Nephron progenitor cell (in vitro differentiated cells): Measurements from ENCODE around the gene PPP1R9A.
A peak's percentile ranks its signal among the peaks of the same experiment; 100 is the strongest.
"Not testable (repeated sequence)": the region's sequence is repeated elsewhere in the genome, so short reads cannot be mapped to it uniquely, and the experiment has no call there.

ENCODE experiments used
- DNase-seq: peaks from one replicate; pipeline ENCODE4 v3.0.0; 2021
- H3K27ac Mint-ChIP-seq: 2 replicates; pipeline ENCODE4 v1.8.0; 2021; ENCODE audit warnings: mild to moderate bottlenecking, moderate library complexity, mixed read lengths
- H3K27me3 Mint-ChIP-seq: 2 replicates; pipeline ENCODE4 v1.8.0; 2021; ENCODE audit warnings: mild to moderate bottlenecking, low read depth, mixed read lengths; ENCODE audit not compliant: poor library complexity
- H3K36me3 Mint-ChIP-seq: 2 replicates; pipeline ENCODE4 v1.8.0; 2021; ENCODE audit warnings: low read depth, mixed read lengths
- H3K4me1 Mint-ChIP-seq: 2 replicates; pipeline ENCODE4 v1.8.0; 2021; ENCODE audit warnings: mixed read lengths
- H3K4me3 Mint-ChIP-seq: 2 replicates; pipeline ENCODE4 v1.8.0; 2021; ENCODE audit warnings: mild to moderate bottlenecking, moderate library complexity, mixed read lengths
- H3K9me3 Mint-ChIP-seq: 2 replicates; pipeline ENCODE4 v1.8.0; 2021; ENCODE audit warnings: mild to moderate bottlenecking, moderate library complexity, mixed read lengths
- CTCF ChIP-seq: fragments of 200-600 bp; sonication (generic); IDR thresholded peaks from 2 replicates; pipeline ENCODE4 v1.5.0; 2021; ENCODE audit warnings: antibody characterized with exemption

Gene PPP1R9A

GRCh38 chr7:95006010-95006409 is 98.6 kb downstream of the PPP1R9A start:
- Mint-ChIP-seq H3K4me3 (no peak overlapping the region), H3K27me3 (peaks cover 2% of the 10 kb centered on the region), H3K36me3 (no peaks in the 10 kb centered on the region), H3K27ac (no peak overlapping the region), H3K9me3 (no peaks in the 10 kb centered on the region), H3K4me1 (peaks cover 23% of the 10 kb centered on the region)
- DNase-seq = no peak
- TF ChIP-seq CTCF = no peak

DNA sequence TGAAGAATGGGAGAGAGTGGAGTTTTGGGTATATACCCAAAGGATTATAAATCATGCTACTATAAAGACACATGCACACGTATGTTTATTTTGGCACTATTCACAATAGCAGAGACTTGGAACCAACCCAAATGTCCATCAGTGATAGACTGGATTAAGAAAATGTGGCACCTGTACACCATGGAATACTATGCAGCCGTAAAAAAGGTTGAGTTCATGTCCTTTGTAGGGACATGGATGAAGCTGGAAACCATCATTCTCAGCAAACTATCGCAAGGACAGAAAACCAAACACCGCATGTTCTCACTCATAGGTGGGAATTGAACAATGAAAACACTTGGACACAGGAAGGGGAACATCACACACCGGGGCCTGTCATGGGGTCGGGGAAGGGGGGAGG is 101.4 kb downstream of the PPP1R9A start:
- not testable (repeated sequence) for H3K9me3 Mint-ChIP-seq, H3K4me3 Mint-ChIP-seq, H3K27me3 Mint-ChIP-seq, H3K4me1 Mint-ChIP-seq, H3K27ac Mint-ChIP-seq, DNase-seq, H3K36me3 Mint-ChIP-seq

- TF ChIP-seq CTCF = no peak
- Mint-ChIP-seq H3K4me3 (no peak overlapping the region), H3K36me3 (no peaks in the 10 kb centered on the region), H3K4me1 (peaks cover 5% of the 10 kb centered on the region), H3K9me3 (no peaks in the 10 kb centered on the region), H3K27ac (no peak overlapping the region), H3K27me3 (no peaks in the 10 kb centered on the region)
- no peak for DNase-seq
These were observed 103.9 kb downstream of the PPP1R9A start for GRCh38 chr7:95011146-95011928.

DNA sequence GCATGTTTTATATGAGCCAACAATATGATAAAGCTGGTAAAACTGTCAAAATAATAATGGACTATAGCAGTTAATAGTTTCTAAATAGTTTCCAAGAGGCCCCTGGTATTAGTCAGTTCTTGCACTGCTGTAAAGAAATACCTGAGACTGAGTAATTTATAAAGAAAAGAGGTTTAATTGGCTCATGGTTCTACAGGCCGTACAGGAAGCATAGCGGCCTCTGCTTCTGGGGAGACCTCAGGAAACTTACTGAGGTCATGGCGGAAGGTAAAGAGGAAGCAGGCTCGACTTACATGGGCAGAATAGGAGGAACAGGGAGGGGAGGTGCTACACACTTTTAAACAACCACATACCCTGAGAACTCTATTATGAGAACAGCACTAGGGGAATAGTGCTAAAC is 104.6 kb downstream of the PPP1R9A start:
- Mint-ChIP-seq H3K27ac (no peak overlapping the region), H3K27me3 (no peaks in the 10 kb centered on the region), H3K4me3 (no peak overlapping the region), H3K4me1 (peaks cover 5% of the 10 kb centered on the region), H3K9me3 (no peaks in the 10 kb centered on the region), H3K36me3 (no peaks in the 10 kb centered on the region)
- DNase-seq = no peak
- no peak for TF ChIP-seq CTCF

DNA sequence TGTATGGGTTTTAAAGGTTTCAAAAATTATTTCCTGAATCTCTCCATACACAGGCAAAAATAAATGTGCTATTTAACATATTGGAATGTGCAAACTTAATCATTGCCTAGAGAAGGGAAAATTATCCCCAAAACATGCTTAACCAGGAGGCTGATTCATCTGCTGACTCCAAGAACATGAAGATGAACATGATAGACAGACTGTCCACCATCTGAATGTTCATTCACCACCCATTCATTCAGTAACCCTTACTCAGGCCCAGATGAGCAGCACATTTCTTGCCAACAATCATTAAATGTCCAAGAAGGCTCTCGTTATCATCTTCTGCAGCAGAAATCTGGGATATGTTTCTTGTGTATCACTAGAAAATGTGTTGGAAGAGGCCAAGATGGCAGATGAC is 110.6 kb downstream of the PPP1R9A start:
- H3K4me1 Mint-ChIP-seq = no peaks in the 10 kb centered on the region
- DNase-seq = no peak
- H3K27ac Mint-ChIP-seq = no peak overlapping the region
- peaks cover 22% of the 10 kb centered on the region for H3K36me3 Mint-ChIP-seq
- TF ChIP-seq CTCF = no peak
- no peaks in the 10 kb centered on the region for H3K27me3 Mint-ChIP-seq
- H3K4me3 Mint-ChIP-seq = no peak overlapping the region
- H3K9me3 Mint-ChIP-seq = peaks cover 22% of the 10 kb centered on the region

- Mint-ChIP-seq H3K36me3 (peaks cover 57% of the 10 kb centered on the region), H3K9me3 (peaks cover 57% of the 10 kb centered on the region), H3K4me3 (no peak overlapping the region), H3K27me3 (no peaks in the 10 kb centered on the region), H3K4me1 (peaks cover 5% of the 10 kb centered on the region), H3K27ac (peak overlapping the region; percentile 72)
- DNase-seq = no peak
- no peak for TF ChIP-seq CTCF
These were observed 118.6 kb downstream of the PPP1R9A start for GRCh38 chr7:95026018-95026417.
